GM19025 (cell line): ENCODE data around the gene DLG5.

Experiments
- ATAC-seq: cut with Tn5 transposase; IDR thresholded peaks from one replicate; pipeline ENCODE4 v1.9.1; 2021; ENCODE audit warnings: mild to moderate bottlenecking, low read depth, moderate library complexity; ENCODE audit not compliant: unreplicated experiment

DLG5 gene

DNA sequence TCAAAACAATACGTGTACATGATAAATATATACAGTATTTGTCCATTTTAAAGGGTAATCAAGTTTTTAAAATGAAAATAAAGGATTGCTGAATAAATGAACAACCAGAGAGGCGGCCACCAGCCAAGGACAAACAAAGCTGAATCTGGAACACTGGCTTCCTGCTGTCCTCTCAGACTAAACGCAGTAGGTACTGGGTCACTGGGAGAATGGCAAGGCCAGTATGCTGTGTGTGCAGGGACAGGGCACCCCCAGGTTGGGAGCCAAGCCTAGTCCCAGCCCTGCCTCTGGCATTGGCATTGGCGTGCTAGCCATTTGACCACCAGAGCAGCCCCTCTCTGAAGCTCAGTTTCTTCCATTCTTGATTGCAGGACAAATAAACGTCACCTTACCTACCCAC lies 33.8 kb downstream of the DLG5 start:
- ATAC-seq, result no peak

DNA sequence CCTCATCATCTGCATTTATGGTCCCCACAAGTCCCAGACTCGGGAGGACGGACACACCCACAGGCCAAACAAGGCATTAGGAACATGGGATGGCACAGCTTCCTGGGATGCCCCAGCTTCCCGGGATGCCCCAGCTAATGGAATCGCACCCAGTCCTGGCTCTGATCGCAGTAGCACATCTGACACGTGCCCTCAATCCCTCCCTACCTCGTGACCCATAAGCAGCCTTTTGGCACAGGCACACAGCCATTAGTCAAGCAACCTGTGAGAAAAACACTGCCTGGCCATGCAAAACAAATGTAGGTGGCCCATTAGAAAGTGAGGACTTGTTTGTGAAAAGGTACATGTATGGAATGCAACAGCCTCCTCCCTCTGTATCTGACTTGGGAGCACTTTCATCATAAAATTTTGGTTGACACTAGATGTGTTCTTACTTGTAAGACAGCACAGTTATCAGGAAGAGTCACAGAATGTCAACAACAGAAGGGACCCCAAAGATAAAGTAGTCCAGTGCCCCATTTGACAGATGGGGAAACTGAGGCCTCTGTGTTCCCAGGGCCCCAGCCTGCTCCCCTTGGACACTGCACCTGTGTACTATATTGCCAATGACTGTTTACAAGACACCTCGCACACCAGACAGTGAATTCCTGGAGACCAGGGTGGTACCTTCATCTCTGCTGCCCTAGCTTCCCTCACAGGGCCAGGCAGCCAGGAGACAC lies 34.4 kb downstream of the DLG5 start:
- ATAC-seq, result no peak

DNA sequence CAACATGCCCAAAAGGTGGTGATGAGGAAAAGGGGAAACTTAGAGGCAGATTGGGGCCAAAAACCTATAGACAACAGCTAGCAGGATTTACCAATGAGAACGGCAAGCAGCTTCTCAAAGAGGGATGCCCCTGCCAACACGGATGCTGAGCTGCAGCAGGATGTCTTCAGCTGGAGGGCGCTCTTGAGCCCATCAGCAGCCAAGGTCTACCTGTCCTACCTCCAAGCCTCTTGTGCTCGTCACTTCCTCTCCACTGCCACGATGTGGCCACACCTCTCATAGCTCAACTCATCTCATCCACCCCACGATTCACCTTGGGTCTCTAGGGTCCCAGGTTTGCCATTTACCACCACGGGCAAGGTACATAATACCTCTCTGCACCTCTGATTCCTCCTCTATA lies 36.5 kb downstream of the DLG5 start:
- no peak for ATAC-seq

DNA sequence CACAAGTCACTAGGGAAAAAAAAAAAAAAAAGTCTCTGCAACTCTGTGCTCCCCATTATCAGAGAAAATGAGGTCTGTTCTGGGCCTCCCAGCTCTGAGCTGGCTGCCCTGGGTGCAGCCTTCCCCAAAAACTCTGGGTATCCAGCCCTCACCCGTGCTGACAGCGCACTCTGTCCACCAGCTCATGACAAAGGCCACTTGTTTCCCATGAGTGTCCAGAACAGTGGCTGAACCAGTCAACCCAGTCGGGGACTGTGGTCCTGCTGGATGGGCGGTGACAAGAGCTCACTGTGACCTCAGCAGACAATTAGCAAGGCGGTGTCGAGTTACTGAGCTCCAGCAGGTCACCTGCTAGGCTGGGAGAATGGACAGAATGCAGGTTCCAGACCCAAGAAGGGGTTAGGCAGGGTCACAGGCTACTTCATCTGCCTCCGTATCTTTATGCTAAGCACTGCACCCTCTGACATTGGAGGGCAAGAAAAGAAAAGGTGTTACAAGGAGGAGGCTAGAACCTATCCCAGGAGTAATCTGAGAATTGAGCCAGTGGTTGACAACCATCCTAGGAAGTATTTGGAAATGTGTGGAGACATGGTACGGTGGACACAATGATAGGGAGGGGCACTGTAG lies 37.2 kb downstream of the DLG5 start:
- ATAC-seq, result no peak

DNA sequence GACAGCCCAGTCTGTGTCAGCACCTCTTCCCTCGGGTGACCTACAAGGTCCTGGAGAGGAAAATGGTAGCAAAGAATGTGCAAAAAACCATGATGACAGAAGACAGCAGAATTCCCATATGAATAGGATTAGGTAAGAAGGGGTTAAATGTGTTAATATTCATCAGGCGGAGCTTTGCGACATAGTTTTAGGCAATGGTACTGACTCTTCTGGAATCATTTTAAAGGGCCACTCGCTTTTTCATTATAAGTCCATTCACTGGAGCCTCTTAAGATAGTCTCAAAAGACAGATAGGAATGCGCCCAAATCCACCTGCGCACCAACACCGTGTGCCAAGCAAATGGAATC lies 38.2 kb downstream of the DLG5 start:
- ATAC-seq, result no peak

DNA sequence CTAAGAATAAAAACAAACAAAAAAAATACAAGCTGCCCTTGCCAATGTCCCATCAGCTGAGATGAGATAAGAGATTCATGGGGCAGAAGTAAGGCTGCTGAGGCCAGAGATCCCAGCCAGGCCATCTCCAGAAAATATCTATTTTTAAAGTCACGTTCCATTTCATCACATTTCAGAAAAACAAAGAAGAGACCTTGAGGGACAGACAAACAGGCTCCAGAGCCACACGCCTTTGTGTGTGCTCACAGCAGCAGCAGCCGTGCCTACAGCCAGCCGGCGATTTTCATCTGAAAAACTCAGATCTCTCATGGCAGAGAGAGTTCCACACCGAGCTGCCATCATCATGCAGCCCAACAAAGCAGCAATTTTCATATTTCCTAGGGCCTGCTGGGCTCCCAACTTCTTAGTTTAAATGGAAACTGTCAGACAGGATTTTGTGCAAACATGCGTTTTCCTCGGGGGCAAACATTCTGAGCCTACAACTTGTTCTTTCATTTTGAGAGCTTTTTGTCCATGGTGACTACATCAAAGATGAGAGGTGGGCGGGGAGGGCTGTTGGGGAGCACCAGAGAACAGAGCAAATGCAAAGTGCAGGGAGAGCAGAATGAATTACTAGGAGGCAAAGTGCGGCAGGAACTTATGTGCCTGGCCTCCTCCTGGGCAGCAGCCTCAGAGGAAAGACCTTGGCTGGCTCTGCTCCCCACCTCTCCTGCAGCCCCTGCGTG lies 38.8 kb downstream of the DLG5 start:
- no peak for ATAC-seq

DNA sequence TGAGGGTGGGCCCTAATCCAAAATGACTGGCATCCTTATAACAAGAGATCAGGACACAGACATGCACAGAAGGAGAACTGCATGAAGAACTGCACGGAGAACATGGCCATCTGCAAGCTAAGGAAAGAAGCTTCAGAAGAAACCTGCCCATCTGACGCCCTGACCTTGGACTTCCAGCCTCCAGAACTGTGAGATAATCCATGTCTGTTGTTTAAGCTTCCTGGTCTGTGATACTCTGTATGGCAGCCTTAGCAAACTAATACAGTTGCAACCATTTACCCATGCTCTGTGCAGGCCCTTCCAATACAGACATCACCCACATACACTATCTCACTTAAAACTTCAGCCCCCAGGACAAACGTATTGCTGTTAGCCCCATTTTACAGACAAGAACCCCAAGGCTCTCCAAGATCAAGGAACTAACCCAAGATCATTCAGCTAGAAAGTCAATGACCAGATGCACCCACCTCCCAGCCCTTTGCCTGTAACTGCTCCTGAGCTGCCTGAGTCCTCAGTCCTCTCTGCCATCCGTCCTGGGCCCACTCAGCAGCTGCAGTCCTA lies 39.7 kb downstream of the DLG5 start:
- ATAC-seq, result no peak

DNA sequence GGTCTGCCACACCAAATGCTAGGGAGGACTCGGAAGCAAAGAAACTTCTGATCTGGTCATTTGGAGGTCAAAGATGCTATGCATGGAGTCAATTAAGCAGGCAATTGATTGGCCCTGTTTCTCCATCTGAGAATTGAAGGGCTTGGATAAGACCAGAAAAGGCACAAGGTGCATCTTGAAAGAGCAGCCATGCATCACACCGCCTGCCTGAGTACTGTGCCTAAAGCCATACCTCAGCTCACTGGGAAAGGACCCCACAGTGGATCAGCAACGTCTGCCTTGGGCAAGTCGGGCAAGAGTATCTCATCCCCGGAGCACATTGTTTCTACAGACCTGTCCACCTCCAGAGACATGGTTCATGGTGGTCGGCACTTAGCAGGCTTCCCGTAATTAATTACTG lies 42.4 kb downstream of the DLG5 start:
- ATAC-seq, result no peak

DNA sequence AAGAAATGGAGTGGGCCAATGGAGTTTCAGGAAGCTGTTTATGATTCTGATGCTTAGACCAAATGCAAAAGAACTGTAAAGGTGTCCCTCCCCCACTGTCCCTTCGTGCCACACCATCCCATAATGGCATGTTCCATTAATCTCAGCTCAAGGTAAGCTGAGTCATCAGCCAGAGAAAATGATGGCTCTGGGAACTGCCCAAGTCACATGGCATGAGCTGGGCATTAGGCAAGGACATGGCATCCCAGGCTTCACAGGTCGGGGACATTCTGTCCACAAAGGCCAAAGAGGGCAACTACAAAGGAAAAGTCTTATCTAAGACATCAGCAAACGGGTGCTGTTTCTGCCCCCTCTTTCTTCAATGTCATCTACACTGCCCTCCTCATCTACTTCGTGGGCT lies 44.9 kb downstream of the DLG5 start:
- ATAC-seq, result no peak

DNA sequence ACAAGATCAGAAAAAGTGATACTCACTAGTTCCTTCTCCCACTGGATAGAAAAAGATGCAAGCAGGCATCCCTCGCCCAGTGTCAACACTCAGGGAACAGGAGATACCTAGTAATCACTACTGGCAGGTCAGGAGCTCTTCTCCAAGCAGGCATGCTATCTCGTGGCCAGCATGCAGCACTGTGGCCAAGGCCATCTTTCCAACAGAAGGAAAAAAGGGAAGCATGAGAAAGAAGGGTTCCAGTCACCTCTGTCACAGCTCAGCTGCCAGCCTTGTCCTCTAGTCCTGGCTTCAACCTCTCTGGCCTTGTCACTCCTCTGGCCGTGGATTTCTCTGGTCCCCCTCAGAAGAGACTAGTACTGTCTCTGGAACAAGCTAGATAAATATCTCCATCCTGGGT lies 45.3 kb downstream of the DLG5 start:
- no peak for ATAC-seq

DNA sequence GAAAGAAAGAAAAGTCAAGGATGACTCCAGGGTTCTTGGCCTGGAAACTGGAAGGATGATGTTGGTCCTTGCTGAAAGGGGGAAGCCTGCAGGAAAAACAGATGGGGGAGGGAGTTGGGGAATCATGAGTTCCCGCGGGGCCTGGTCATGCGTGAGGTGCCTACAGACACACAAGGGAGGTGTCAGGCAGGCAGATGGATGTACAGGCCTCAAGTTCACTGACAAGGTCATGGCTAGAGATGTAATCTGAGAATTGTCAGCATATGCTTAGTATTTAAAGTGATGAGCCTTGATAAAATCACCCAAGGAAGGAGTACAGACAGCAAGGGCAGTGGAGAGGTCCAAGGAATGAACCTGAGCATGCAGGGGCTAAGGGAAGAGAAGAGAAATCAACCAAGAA lies 46.8 kb downstream of the DLG5 start:
- ATAC-seq, result no peak

DNA sequence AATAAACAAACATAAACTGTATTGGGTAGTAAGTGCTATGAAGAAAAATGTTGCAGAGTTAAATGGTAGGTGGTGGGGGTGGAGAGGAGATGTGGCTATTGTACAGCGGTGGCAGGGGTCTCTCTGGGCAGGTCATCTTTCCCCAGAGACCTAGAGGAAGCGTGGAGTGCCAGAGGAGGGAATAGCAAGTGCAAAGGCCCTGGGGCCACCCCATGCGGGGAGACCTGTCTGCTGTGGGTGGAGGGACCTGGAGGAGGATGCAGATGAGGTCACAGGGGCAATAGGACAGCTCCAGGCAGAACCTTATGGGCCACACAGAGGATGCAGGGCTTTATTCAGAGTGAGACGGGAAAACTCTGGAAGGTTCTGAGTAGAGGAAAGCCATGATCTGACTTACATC lies 47.5 kb downstream of the DLG5 start:
- ATAC-seq, result no peak

DNA sequence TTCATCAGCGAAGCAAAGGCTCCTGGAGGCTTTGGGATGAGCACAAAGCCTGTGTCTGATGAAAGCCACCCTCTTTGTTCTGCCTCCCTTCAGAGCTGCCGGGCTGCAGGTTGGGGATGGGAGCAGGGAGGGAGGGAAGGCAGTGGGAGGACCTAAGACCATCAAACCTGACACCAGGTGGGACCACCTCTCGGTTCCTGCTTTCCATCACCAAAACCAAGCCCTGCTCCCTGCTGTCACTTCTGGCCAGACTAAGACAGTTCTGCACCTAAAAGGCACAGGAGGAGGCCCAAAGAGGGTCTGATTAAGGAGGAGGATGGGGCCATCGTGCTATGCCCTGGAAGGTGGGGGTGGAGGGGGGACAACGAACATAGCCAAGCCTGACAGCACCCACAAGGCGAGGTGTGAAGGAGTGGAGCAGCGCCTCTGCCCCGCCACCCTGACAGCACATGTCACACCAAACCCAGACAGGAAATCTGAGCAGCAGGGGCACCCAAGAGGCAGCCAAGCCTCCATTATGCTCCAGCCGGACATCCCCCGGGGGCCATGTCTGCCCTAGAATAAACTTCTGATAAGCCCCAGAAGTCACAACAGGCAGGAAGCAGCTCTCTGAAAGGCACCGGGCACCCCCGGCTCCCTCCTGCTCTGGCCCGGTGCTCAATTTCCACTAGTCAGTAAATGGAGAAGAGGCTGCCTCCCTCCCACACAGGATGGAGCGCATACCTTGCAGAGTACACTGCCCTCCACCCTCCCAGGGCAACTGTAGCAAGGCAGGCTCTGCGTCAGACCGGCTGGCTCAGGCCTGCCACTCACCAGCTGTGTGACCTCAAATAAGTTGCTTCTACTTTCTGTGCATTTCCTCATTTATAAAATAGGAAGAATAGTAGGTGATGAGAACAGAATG lies 48.9 kb downstream of the DLG5 start:
- ATAC-seq, result peak; percentile 56

DNA sequence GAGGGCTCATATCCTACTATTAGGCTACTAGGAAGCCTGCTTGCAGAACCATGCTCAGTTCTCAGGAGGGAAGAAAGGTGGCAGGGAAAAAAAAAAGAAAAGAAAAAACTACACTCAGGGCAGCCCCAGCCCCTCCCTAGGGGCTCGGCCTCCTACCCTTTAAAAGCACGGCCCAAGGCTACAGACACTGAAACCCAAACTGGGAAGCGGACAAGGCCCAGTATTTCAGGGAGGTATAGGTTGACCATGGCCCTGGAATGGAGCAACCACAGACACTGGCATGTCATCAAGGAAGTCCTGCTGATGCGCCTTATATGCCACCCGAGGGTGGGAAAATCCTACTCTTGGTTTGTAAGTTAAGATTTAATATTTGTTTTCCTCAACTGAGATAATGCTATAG lies 50.8 kb downstream of the DLG5 start:
- no peak for ATAC-seq

DNA sequence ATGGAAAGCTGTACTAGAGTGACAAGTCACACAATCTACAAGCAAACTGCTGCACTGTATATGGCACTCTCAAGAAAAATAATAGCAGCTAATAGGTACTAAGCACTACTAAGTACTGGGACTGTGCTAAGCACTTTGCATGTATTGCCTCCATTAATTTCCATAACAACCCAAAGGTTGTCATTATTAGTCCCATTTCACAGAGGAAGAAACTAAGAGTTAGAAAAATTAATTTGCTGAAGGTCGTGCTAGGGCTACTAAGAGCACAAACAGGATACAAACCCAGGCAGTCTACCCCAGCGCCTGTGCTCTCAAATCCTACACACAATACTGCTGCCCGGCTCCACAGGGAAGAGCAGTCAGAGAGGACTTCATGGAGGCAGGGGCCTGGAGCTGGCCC lies 51.7 kb downstream of the DLG5 start:
- no peak for ATAC-seq

DNA sequence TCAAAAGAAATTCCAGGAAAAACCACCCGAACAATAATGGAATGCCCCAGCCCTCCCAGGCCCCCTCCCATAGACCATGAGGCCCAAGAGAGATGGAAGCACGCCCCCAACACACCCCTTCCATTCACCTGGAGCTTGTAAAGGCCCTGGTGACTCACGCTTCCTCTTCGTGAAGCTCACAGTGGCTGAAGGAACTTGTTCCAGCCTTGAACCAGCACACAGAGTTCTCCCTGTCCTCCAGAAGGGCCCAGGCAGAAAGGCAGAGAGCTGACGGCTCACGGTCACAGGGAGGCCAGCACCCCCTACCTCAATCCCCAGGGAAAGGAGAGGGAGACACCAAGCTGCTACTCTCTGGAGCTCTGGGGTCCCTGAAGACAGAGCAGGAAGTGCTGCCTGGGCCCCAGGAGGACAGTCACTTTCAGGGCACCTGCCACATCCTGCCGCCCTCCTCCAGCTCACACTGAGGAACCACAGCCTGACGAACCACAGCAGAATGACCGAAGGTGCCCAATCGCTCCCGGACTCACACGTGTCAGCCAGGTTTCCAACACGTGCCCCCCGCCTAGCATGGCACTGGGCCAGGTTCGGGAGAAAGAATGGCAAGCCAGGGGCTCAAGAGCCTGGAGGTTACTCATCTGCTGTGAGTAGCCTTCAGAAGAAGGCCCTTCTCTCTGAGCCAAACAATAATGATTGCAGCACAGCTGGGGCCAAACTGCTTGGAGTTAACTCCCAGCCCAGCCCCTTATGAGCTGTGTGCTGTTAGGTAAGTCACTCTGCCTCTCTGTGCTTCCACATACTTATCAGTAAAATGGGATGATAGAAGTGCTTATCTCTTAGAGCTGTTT lies 52.8 kb downstream of the DLG5 start:
- ATAC-seq, result peak; percentile 85

DNA sequence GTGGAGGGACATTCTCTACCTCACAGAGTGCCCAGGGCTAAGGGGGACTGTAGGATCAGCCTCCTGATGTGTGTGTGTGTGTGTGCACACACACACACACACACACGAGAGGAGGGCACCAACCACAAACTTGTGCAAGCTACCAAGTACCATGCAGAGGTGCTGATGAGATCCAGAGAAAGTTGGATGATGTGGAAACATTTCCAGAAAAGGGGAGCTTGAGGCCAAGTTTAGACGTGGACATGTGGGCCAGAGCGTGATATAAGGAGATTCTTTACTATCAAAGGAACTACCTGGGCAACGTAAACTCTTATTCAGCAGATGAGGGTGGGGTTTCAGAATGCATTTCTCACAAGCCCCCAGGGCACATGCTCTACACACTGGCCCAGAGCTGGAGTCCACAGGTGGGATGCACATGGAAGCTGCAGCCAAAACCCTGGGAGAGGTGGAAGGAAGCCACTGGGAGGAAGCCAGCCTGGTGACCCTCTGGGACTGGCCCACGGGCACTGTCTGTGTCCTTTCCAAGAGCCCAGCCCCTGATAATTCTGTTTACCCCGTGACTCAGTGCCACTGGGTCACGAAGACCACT lies 53.5 kb downstream of the DLG5 start:
- no peak for ATAC-seq

DNA sequence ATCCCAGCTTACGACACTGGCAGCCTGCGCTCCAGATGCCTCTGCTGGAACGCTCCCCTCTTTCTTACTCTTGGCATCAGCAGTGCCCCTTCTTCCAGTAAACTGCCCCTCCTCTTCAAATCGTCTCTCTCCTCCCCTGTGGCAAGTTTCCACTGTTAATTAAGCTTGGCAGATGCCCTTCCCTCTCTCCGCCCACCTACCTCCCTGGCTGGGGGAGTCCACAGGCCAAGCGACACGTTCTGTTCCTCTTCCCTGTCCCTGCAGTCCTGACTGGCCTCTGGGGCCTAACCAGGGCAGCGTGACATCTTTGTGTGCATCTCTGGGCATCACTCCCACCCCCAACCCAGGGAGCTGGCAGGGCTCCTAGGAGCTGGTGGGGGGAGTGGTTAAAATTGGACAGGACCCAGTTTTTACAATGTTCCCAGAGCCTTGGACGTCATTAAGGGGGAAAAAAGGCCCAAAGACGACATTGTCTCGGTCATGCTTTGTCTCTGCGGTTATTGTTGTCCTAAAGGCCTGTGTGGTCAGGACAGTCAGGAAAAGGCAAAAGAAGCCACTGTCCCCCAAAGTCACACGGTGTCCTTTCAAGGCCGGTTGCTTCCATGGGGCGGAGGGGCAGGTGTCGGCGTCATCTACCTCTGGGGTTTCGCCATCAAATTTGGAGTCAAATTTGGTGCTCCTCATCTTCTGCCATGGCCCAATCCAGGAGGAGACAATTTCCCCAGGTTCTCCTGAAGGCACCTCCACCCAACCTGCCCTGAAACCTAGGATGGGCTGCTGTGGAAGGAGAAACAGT lies 54.2 kb downstream of the DLG5 start:
- ATAC-seq, result no peak
